Astrocyte (in vitro differentiated cells and primary cell): ENCODE measurements around the gene CTDP1. TPM values are rescaled to one million over a fixed set of nuclear protein-coding genes. Genes with fewer than 3 reads are reported as not detected.

Source experiments
- DNase-seq: peaks from one replicate; pipeline ENCODE4 v3.0.0-alpha.2; 2010; ENCODE audit warnings: low read depth
- FAIRE-seq: peaks from 2 replicates; lab custom pipeline; 2011; peaks lifted over from hg19 to GRCh38; lab: Jason Lieb, UNC
- H2AFZ ChIP-seq: 2 replicates; pipeline ENCODE4 v1.6.0; 2012; ENCODE audit warnings: low read depth, low read length, inconsistent platforms
- H3K27ac ChIP-seq: 2 replicates; pipeline ENCODE4 v1.5.1; 2011; ENCODE audit warnings: low read depth, low read length, inconsistent platforms
- H3K27me3 ChIP-seq: 2 replicates; pipeline ENCODE4 v1.6.0; 2011; ENCODE audit warnings: low read length, inconsistent platforms; ENCODE audit not compliant: insufficient read depth
- H3K36me3 ChIP-seq: 2 replicates; pipeline ENCODE4 v1.5.1; 2011; ENCODE audit warnings: low read length, inconsistent platforms; ENCODE audit not compliant: insufficient read depth
- H3K4me1 ChIP-seq: 2 replicates; pipeline ENCODE4 v1.5.1; 2011; ENCODE audit warnings: low read length, inconsistent platforms; ENCODE audit not compliant: insufficient read depth
- H3K4me2 ChIP-seq: 2 replicates; pipeline ENCODE4 v1.6.0; 2012; ENCODE audit warnings: low read length, inconsistent platforms
- H3K4me3 ChIP-seq: 2 replicates; pipeline ENCODE4 v1.5.1; 2011; ENCODE audit warnings: low read depth, mild to moderate bottlenecking, low read length, inconsistent platforms; ENCODE audit not compliant: insufficient read depth
- H3K79me2 ChIP-seq: 2 replicates; pipeline ENCODE4 v1.6.0; 2012; ENCODE audit warnings: mild to moderate bottlenecking, low read length, inconsistent platforms; ENCODE audit not compliant: insufficient read depth
- H3K9ac ChIP-seq: 2 replicates; pipeline ENCODE4 v1.6.0; 2012; ENCODE audit warnings: mild to moderate bottlenecking, low read length, inconsistent platforms
- H3K9me3 ChIP-seq: 2 replicates; pipeline ENCODE4 v1.5.1; 2012; ENCODE audit warnings: low read depth, mild to moderate bottlenecking, low read length, inconsistent platforms; ENCODE audit not compliant: insufficient read depth
- H4K20me1 ChIP-seq: 2 replicates; pipeline ENCODE4 v1.6.0; 2012; ENCODE audit warnings: low read length, inconsistent platforms; ENCODE audit not compliant: insufficient read depth
- H3K27ac Mint-ChIP-seq: one replicate; pipeline ENCODE4 v1.8.0; 2021; ENCODE audit warnings: mild to moderate bottlenecking, mixed read lengths; ENCODE audit not compliant: unreplicated experiment
- H3K27me3 Mint-ChIP-seq: one replicate; pipeline ENCODE4 v1.8.0; 2021; ENCODE audit warnings: low read depth, mixed read lengths; ENCODE audit not compliant: unreplicated experiment
- H3K36me3 Mint-ChIP-seq: one replicate; pipeline ENCODE4 v1.8.0; 2021; ENCODE audit warnings: low read depth, mixed read lengths; ENCODE audit not compliant: unreplicated experiment
- H3K4me1 Mint-ChIP-seq: one replicate; pipeline ENCODE4 v1.8.0; 2021; ENCODE audit warnings: low read depth, mixed read lengths; ENCODE audit not compliant: unreplicated experiment
- H3K4me3 Mint-ChIP-seq: one replicate; pipeline ENCODE4 v1.8.0; 2021; ENCODE audit warnings: mild to moderate bottlenecking, moderate library complexity, mixed read lengths; ENCODE audit not compliant: unreplicated experiment
- H3K9me3 Mint-ChIP-seq: one replicate; pipeline ENCODE4 v1.8.0; 2021; ENCODE audit warnings: mild to moderate bottlenecking, mixed read lengths; ENCODE audit not compliant: unreplicated experiment
- CTCF ChIP-seq: IDR thresholded peaks from 2 replicates; pipeline ENCODE4 v1.5.1; 2011; ENCODE audit warnings: low read depth, mild to moderate bottlenecking, inconsistent platforms, low read length, moderate library complexity; ENCODE audit not compliant: insufficient read depth
- EZH2 ChIP-seq: IDR thresholded peaks from 2 replicates; pipeline ENCODE4 v1.6.1; 2012; ENCODE audit warnings: mild to moderate bottlenecking, low read length, inconsistent platforms; ENCODE audit not compliant: insufficient read depth
- total RNA-seq: library from RNA; stranded (reverse); gene quantifications from 2 replicates; pipeline ENCODE4 v1.2.1, GENCODE V29; 2021

Gene CTDP1
- total RNA-seq, 1 donor from 2014 or later, result 31.7 TPM

- Mint-ChIP-seq H3K36me3 (no peaks in the 10 kb centered on the region), H3K4me1 (no peaks in the 10 kb centered on the region), H3K9me3 (peaks cover 1% of the 10 kb centered on the region), H3K4me3 (no peak overlapping the region), H3K27me3 (peaks cover 35% of the 10 kb centered on the region), H3K27ac (no peak overlapping the region)
- DNase-seq (no peak), FAIRE-seq (no peak)
- no peak overlapping the region for H2AFZ ChIP-seq
- H3K36me3 ChIP-seq, result no peaks in the 10 kb centered on the region
- no peak overlapping the region for H3K4me2 ChIP-seq
- no peaks in the 10 kb centered on the region for H3K4me1 ChIP-seq
- H3K27me3 ChIP-seq, result peaks cover 29% of the 10 kb centered on the region
- H3K79me2 ChIP-seq, result no peaks in the 10 kb centered on the region
- H3K4me3 ChIP-seq, result no peak overlapping the region
- no peaks in the 10 kb centered on the region for H4K20me1 ChIP-seq
- H3K9ac ChIP-seq, result no peak overlapping the region
- no peak for TF ChIP-seq EZH2
- no peak for TF ChIP-seq CTCF
- H3K27ac ChIP-seq, result no peak overlapping the region
- H3K9me3 ChIP-seq, result no peaks in the 10 kb centered on the region
Observed at GRCh38 chr18:79659733-79660132, 19.9 kb upstream of the CTDP1 start.

GRCh38 chr18:79662034-79662433, 17.6 kb upstream of the CTDP1 start:
- Histone ChIP-seq H2AFZ (no peak overlapping the region), H3K4me2 (no peak overlapping the region), H3K9me3 (no peaks in the 10 kb centered on the region), H3K4me1 (no peaks in the 10 kb centered on the region), H3K36me3 (no peaks in the 10 kb centered on the region), H3K27me3 (peaks cover 29% of the 10 kb centered on the region), H3K79me2 (no peaks in the 10 kb centered on the region), H4K20me1 (no peaks in the 10 kb centered on the region), H3K27ac (no peak overlapping the region), H3K4me3 (no peak overlapping the region), H3K9ac (no peak overlapping the region)
- FAIRE-seq (no peak), DNase-seq (no peak)
- H3K9me3 Mint-ChIP-seq, result no peaks in the 10 kb centered on the region
- H3K27ac Mint-ChIP-seq, result no peak overlapping the region
- H3K4me3 Mint-ChIP-seq, result no peak overlapping the region
- H3K27me3 Mint-ChIP-seq, result peaks cover 33% of the 10 kb centered on the region
- no peaks in the 10 kb centered on the region for H3K4me1 Mint-ChIP-seq
- H3K36me3 Mint-ChIP-seq, result no peaks in the 10 kb centered on the region
- TF ChIP-seq CTCF (no peak), EZH2 (no peak)

GRCh38 chr18:79662439-79662838, 17.2 kb upstream of the CTDP1 start:
- Mint-ChIP-seq H3K9me3 (no peaks in the 10 kb centered on the region), H3K4me3 (no peak overlapping the region), H3K36me3 (no peaks in the 10 kb centered on the region), H3K4me1 (no peaks in the 10 kb centered on the region), H3K27me3 (peaks cover 30% of the 10 kb centered on the region), H3K27ac (no peak overlapping the region)
- H3K27ac ChIP-seq, result no peak overlapping the region
- no peak for FAIRE-seq
- no peaks in the 10 kb centered on the region for H3K9me3 ChIP-seq
- no peak overlapping the region for H2AFZ ChIP-seq
- no peaks in the 10 kb centered on the region for H4K20me1 ChIP-seq
- no peak overlapping the region for H3K4me2 ChIP-seq
- H3K4me3 ChIP-seq, result no peak overlapping the region
- no peaks in the 10 kb centered on the region for H3K4me1 ChIP-seq
- H3K27me3 ChIP-seq, result peaks cover 31% of the 10 kb centered on the region
- H3K9ac ChIP-seq, result no peak overlapping the region
- H3K79me2 ChIP-seq, result no peaks in the 10 kb centered on the region
- no peak for DNase-seq
- no peaks in the 10 kb centered on the region for H3K36me3 ChIP-seq
- TF ChIP-seq CTCF (no peak), EZH2 (no peak)
